ENCODE data around the gene BNIPL. TPM values are rescaled to one million over a fixed set of nuclear protein-coding genes. Genes with fewer than 3 reads are reported as not detected.

The BNIPL gene
- total RNA-seq, result under 1 TPM; 0.22 to 0.24 TPM

- no peak for DNase-seq (ENCODE audit: low spot score)
- Histone ChIP-seq H3K9me3 (no peaks in the 10 kb centered on the region), H3K4me3 (no peak within 1 kb of the TSS), H3K27ac (peak within 1 kb of the TSS in 1 of 2 donors; percentile 66), H3K36me3 (peaks cover 32% of the 10 kb centered on the region), H3K4me1 (peaks cover 0 to 11% of the 10 kb centered on the region in 2 donors), H3K27me3 (no peaks in the 10 kb centered on the region)
- no peak for TF ChIP-seq CTCF (IDR thresholded peaks at IDR 0.05)
Observed at GRCh38 chr1:151036356-151036755, at the start of gene BNIPL. TSS of gene BNIPL (plus strand) at chr1:151036586. CDS start at chr1:151036726, 140 bp downstream.

- Histone ChIP-seq H3K4me3 (no peak overlapping the region), H3K36me3 (no peaks in the 10 kb centered on the region), H3K27me3 (no peaks in the 10 kb centered on the region), H3K4me1 (no peaks in the 10 kb centered on the region), H3K27ac (no peak overlapping the region), H3K9me3 (no peaks in the 10 kb centered on the region)
- no peak for TF ChIP-seq CTCF (IDR thresholded peaks at IDR 0.05)
- DNase-seq (ENCODE audit: low spot score), result no peak
Observed at GRCh38 chr1:150987924-150988323, 48.5 kb upstream of the BNIPL start.

GRCh38 chr1:150992626-150993025 lies 43.8 kb upstream of the BNIPL start:
- no peak overlapping the region for H3K27ac ChIP-seq
- DNase-seq (ENCODE audit: low spot score), result no peak
- H3K27me3 ChIP-seq, result no peaks in the 10 kb centered on the region
- H3K36me3 ChIP-seq, result peaks cover 10% of the 10 kb centered on the region
- H3K4me3 ChIP-seq, result no peak overlapping the region
- H3K4me1 ChIP-seq, result peaks cover 0 to 11% of the 10 kb centered on the region in 2 donors
- no peak for TF ChIP-seq CTCF (IDR thresholded peaks at IDR 0.05)
- H3K9me3 ChIP-seq, result no peaks in the 10 kb centered on the region

- Histone ChIP-seq H3K4me3 (no peak overlapping the region), H3K27ac (no peak overlapping the region), H3K4me1 (peaks cover 0 to 11% of the 10 kb centered on the region in 2 donors), H3K9me3 (no peaks in the 10 kb centered on the region), H3K27me3 (no peaks in the 10 kb centered on the region), H3K36me3 (peaks cover 26% of the 10 kb centered on the region)
- TF ChIP-seq CTCF (IDR thresholded peaks at IDR 0.05), result no peak
- no peak for DNase-seq (ENCODE audit: low spot score)
Observed at GRCh38 chr1:150994248-150994647, 42.1 kb upstream of the BNIPL start.

- Histone ChIP-seq H3K4me3 (no peak overlapping the region), H3K27me3 (no peaks in the 10 kb centered on the region), H3K4me1 (peaks cover 0 to 11% of the 10 kb centered on the region in 2 donors), H3K27ac (peak overlapping the region; percentile 6 to 12), H3K9me3 (no peaks in the 10 kb centered on the region), H3K36me3 (peaks cover 38% of the 10 kb centered on the region)
- no peak for TF ChIP-seq CTCF (IDR thresholded peaks at IDR 0.05)
- DNase-seq (ENCODE audit: low spot score), result no peak
Observed at GRCh38 chr1:150995460-150995859, 40.9 kb upstream of the BNIPL start.

GRCh38 chr1:150995896-150996295 lies 40.5 kb upstream of the BNIPL start:
- Histone ChIP-seq H3K9me3 (no peaks in the 10 kb centered on the region), H3K27ac (peak overlapping the region; percentile 6 to 12), H3K4me3 (no peak overlapping the region), H3K4me1 (peaks cover 0 to 11% of the 10 kb centered on the region in 2 donors), H3K27me3 (no peaks in the 10 kb centered on the region), H3K36me3 (peaks cover 42% of the 10 kb centered on the region)
- TF ChIP-seq CTCF (IDR thresholded peaks at IDR 0.05), result peak; percentile 89 to 91
- peak; percentile 77 for DNase-seq (ENCODE audit: low spot score)

Measured in right atrium auricular region (tissue), 2 donors.